GM12878 (cell line): ENCODE results near the gene USP15. TPM values are rescaled to one million over a fixed set of nuclear protein-coding genes. Genes with fewer than 3 reads are reported as not detected.

ENCODE experiments used
- ATAC-seq: fragments of 200-7000 bp; cut with Tn5 transposase; 3 replicates; pipeline ENCODE4 v1.9.1; 2020; ENCODE audit warnings: mild to moderate bottlenecking, moderate library complexity
- BruUV-seq: library from RNA; stranded (reverse); fragments of 400-500 nt; replicated peaks from 2 replicates; lab custom pipeline; 2021; lab: Mats Ljungman, UMichigan
- CTCF ChIA-PET: fragments of 300-600 bp; sonication (Branson Sonifier 250); formaldehyde crosslinking; extraction: SDS; loops from one replicate; lab custom pipeline; 2021; ENCODE audit warnings: inconsistent platforms; lab: Yijun Ruan, JAX
- POLR2A ChIA-PET: fragments of 350-600 bp; formaldehyde crosslinking; extraction: SDS; loops from one replicate; lab custom pipeline; 2021; ENCODE audit warnings: inconsistent platforms; lab: Charles Lee
- RAD21 ChIA-PET: fragments of 300-600 bp; sonication (Branson Sonifier 250); formaldehyde crosslinking; loops from one replicate; lab custom pipeline; 2023; ENCODE audit warnings: antibody characterized with exemption; ENCODE audit not compliant: unreplicated experiment; lab: Charles Lee
- SMC1A ChIA-PET: fragments of 300-600 bp; sonication (Branson Sonifier 250); formaldehyde crosslinking; loops from one replicate; lab custom pipeline; 2023; ENCODE audit not compliant: unreplicated experiment, uncharacterized antibody; lab: Charles Lee
- DNase-seq: peaks from one replicate; pipeline ENCODE4 v3.0.0-alpha.2; 2011; ENCODE audit warnings: low read depth, low spot score
- FAIRE-seq: peaks from 3 replicates; lab custom pipeline; 2011; peaks lifted over from hg19 to GRCh38; lab: Jason Lieb, UNC
- H2AFZ ChIP-seq: 2 replicates; pipeline ENCODE4 v1.6.0; 2011; ENCODE audit warnings: low read depth, low read length, control low read depth; ENCODE audit not compliant: control insufficient read depth
- H3K27ac ChIP-seq: 2 replicates; pipeline ENCODE4 v1.5.1; 2011; ENCODE audit warnings: control low read depth; ENCODE audit not compliant: control insufficient read depth, insufficient read depth
- H3K27me3 ChIP-seq, 2 experiments: replicated peaks in 1 of 2; 2 replicates each; pipeline versions ENCODE4 v1.6.0 to v1.6.1; 2011; ENCODE audit warnings: low read length in 1 of 2; ENCODE audit not compliant: control insufficient read depth in 2 of 2, insufficient read depth in 2 of 2
- H3K36me3 ChIP-seq, 2 experiments: 2 replicates each; pipeline ENCODE4 v1.5.1; 2011; ENCODE audit warnings: low read length in 1 of 2; ENCODE audit not compliant: control insufficient read depth in 2 of 2, insufficient read depth in 2 of 2
- H3K4me1 ChIP-seq: 2 replicates; pipeline ENCODE4 v1.6.1; 2011; ENCODE audit warnings: mild to moderate bottlenecking, low read length, moderate library complexity, mixed read lengths; ENCODE audit not compliant: control insufficient read depth, insufficient read depth
- H3K4me2 ChIP-seq: 2 replicates; pipeline ENCODE4 v1.6.0; 2011; ENCODE audit warnings: control low read depth; ENCODE audit not compliant: control insufficient read depth, insufficient read depth
- H3K4me3 ChIP-seq: fragments of 200-600 bp; sonication (generic); 2 replicates; pipeline ENCODE4 v1.5.1; 2016
- H3K79me2 ChIP-seq: 2 replicates; pipeline ENCODE4 v1.6.0; 2011; ENCODE audit warnings: low read length; ENCODE audit not compliant: control insufficient read depth, insufficient read depth
- H3K9ac ChIP-seq: 2 replicates; pipeline ENCODE4 v1.8.0; 2011; ENCODE audit warnings: low read length, control low read depth, mixed read lengths; ENCODE audit not compliant: control insufficient read depth, insufficient read depth
- H3K9me3 ChIP-seq: replicated peaks from 3 replicates; pipeline ENCODE4 v1.5.1; 2011; ENCODE audit warnings: mild to moderate bottlenecking, low read length; ENCODE audit not compliant: control insufficient read depth, insufficient read depth
- H4K20me1 ChIP-seq: 2 replicates; pipeline ENCODE4 v1.6.0; 2011; ENCODE audit not compliant: control insufficient read depth, insufficient read depth
- BHLHE40 ChIP-seq, 2 experiments: fragments of 450-650 bp in 1 of 2; IDR thresholded peaks; 2 replicates each; pipeline ENCODE4 v1.6.1; 2011 to 2017; ENCODE audit warnings: low read depth in 2 of 2, borderline replicate concordance in 1 of 2, improper control_type of control experiment in 1 of 2, low read length in 1 of 2, mild to moderate bottlenecking in 1 of 2
- EZH2 ChIP-seq: IDR thresholded peaks from 2 replicates; pipeline ENCODE4 v1.6.1; 2012; ENCODE audit warnings: low read depth, mild to moderate bottlenecking, control low read depth, inconsistent platforms, low read length, borderline replicate concordance; ENCODE audit not compliant: control insufficient read depth
- MEF2A ChIP-seq: IDR thresholded peaks from 2 replicates; pipeline ENCODE4 v1.6.1; 2011; ENCODE audit warnings: low read depth, mild to moderate bottlenecking, low read length, moderate library complexity; ENCODE audit not compliant: insufficient read depth
- NFIC ChIP-seq: IDR thresholded peaks from 2 replicates; pipeline ENCODE4 v1.6.1; 2012; ENCODE audit warnings: low read depth, mild to moderate bottlenecking, inconsistent platforms, low read length, moderate library complexity
- PKNOX1 ChIP-seq: fragments of 450-650 bp; IDR thresholded peaks from 2 replicates; pipeline ENCODE4 v1.6.1; 2016; ENCODE audit warnings: mild to moderate bottlenecking
- POLR2A ChIP-seq: IDR thresholded peaks from 2 replicates; pipeline ENCODE4 v1.6.1; 2011; ENCODE audit warnings: low read depth, mild to moderate bottlenecking, low read length
- POLR2AphosphoS2 ChIP-seq: IDR thresholded peaks from 2 replicates; pipeline ENCODE4 v1.6.1; 2011; ENCODE audit warnings: low read depth, mild to moderate bottlenecking, low read length, improper control_type of control experiment, moderate library complexity
- RAD51 ChIP-seq: fragments of 450-650 bp; IDR thresholded peaks from 2 replicates; pipeline ENCODE4 v1.6.1; 2016; ENCODE audit warnings: moderate library complexity, mild to moderate bottlenecking, inconsistent platforms
- YY1 ChIP-seq: IDR thresholded peaks from 2 replicates; pipeline ENCODE4 v1.6.1; 2011; ENCODE audit warnings: low read depth, mild to moderate bottlenecking, low read length
- ZBTB33 ChIP-seq: fragments of 450-650 bp; IDR thresholded peaks from 2 replicates; pipeline ENCODE4 v1.6.1; 2017; ENCODE audit warnings: mild to moderate bottlenecking
- ZNF207 ChIP-seq: fragments of 450-650 bp; IDR thresholded peaks from 2 replicates; pipeline ENCODE4 v1.6.1; 2014; ENCODE audit warnings: antibody characterized with exemption, mild to moderate bottlenecking, borderline replicate concordance
- WGBS: methylation state at CpG from one replicate; pipeline ENCODE4 v1.1.6; 2016; ENCODE audit warnings: low lambda C conversion rate; ENCODE audit not compliant: insufficient replicate concordance, insufficient coverage; ENCODE audit errors: missing lambda C conversion rate; 5-methylcytosine and 5-hydroxymethylcytosine counted together
- in situ Hi-C: fragments of 300-500 bp; cut with MboI; formaldehyde crosslinking; loops from 9 replicates; pipeline ENCODE4 v1.14.3; 2018; ENCODE audit warnings: mixed read lengths
- intact Hi-C: fragments of 100-400 bp; cut with micrococcal nuclease; formaldehyde crosslinking; loops from one replicate; pipeline ENCODE4 v1.14.2; 2022; ENCODE audit not compliant: unreplicated experiment
- polyA plus RNA-seq, 11 experiments: library from polyadenylated mRNA; depleted of rRNA in 4 of 11; unstranded in 6 of 11; stranded (reverse) in 5 of 11; fragments of >200 nt; fragmentation: Nextera tagmentation in 4 of 11; fragmentation: Illumina TruSeq in 1 of 11; extraction: Ambion mirVana in 4 of 11; extraction: Trizol in 1 of 11; gene quantifications; 1 replicate in 1 of 11; 2 replicates in 10 of 11; pipeline versions ENCODE4 v1.2.1 to v1.2.3, GENCODE V29; 2011 to 2016; ENCODE audit warnings: inconsistent platforms in 2 of 11, missing spikeins in 2 of 11, low read depth in 1 of 11
- total RNA-seq, 4 experiments: library from RNA; depleted of rRNA in 3 of 4; stranded (reverse); fragments of >200 nt in 3 of 4; fragmentation: Illumina TruSeq in 1 of 4; extraction: Trizol in 1 of 4; gene quantifications; 2 replicates each; pipeline versions ENCODE4 v1.2.1 to v1.2.3, GENCODE V29; 2013 to 2021
- TF ChIP-seq, protein P1 (sequence below): fragments of 450-650 bp; formaldehyde crosslinking; IDR thresholded peaks from 2 replicates; pipeline ENCODE4 v1.5.0; 2022; ENCODE audit warnings: mild to moderate bottlenecking, missing genetic modification characterization

Gene USP15
- total and polyA plus RNA-seq, 10 of the 15 experiments (the other 5 are each of a cell fraction or from before 2014, with no cell fraction given): 57.6 to 101 (median 90.2) TPM

DNA sequence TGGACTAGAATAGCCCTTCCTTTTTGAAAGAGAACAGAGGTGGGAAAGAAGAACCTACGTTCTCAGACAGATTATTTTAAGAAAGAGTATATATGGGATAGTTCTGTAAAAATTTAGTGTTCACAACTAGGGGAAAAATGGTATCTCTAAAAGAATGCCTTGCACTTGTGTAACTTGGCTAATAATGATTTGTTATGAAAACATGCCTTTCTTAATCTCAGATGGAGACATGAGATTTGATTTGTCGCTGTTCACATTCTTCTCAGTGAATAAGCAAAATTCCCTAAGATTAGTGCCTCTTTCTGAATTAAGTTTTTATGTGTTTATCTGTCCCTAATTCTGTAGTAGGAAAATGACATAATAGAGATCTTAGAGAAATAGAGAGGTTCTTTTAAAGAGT, 100.8 kb downstream of the USP15 start:
- no peaks in the 10 kb centered on the region for H3K4me1 ChIP-seq
- in situ Hi-C loops: no loop called here
- ATAC-seq (no peak), DNase-seq (no peak), FAIRE-seq (no peak)
- CTCF ChIA-PET: no interaction called here
- H3K9me3 ChIP-seq: peaks cover 2% of the 10 kb centered on the region; the same call in 1 of the 3 replicates
- H3K9ac ChIP-seq: no peak overlapping the region
- H3K27ac ChIP-seq: no peak overlapping the region
- WGBS: 96% methylated on average over 2 of the region's 2 CpGs
- no peaks in the 10 kb centered on the region for H3K27me3 ChIP-seq
- TF ChIP-seq RAD51 (no peak), EZH2 (no peak)
- no peak overlapping the region for H3K4me2 ChIP-seq
- SMC1A ChIA-PET: no interaction called here
- RAD21 ChIA-PET: no interaction called here
- POLR2A ChIA-PET: no interaction called here
- H2AFZ ChIP-seq: no peak overlapping the region
- H4K20me1 ChIP-seq: no peaks in the 10 kb centered on the region
- intact Hi-C loops: no loop called here
- H3K4me3 ChIP-seq: no peak overlapping the region
- BruUV-seq: no TSS peak
- peaks cover 5% of the 10 kb centered on the region for H3K79me2 ChIP-seq
- H3K36me3 ChIP-seq: no peaks in the 10 kb centered on the region; a peak in 1 of 4 replicates

DNA sequence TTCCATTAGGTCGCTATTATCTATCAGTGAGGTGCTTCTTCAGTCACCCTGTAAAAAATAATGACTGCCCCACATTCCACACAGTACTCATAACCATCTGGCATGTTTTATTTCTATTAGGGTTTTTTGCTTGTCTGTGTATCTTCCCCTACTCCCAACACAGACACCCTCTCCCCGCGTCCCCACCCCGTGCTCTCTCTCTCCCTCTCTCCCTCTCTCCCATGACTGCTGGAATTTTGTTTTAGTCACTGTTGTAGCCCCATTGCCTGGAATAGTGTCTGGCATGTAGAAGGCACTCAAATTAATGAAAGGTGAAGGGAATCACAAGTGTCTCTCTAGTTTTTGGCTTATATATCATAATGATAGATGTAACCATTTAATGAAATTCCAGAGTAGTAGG, 103.3 kb downstream of the USP15 start:
- Histone ChIP-seq H3K9me3 (peaks cover 2% of the 10 kb centered on the region; the same call in 1 of the 3 replicates), H3K4me2 (no peak overlapping the region), H3K4me1 (no peaks in the 10 kb centered on the region), H3K9ac (no peak overlapping the region), H3K27me3 (no peaks in the 10 kb centered on the region), H3K79me2 (peaks cover 5% of the 10 kb centered on the region), H3K4me3 (no peak overlapping the region), H2AFZ (no peak overlapping the region), H3K36me3 (no peaks in the 10 kb centered on the region; a peak in 1 of 4 replicates), H4K20me1 (no peaks in the 10 kb centered on the region), H3K27ac (no peak overlapping the region)
- BruUV-seq: no TSS peak
- DNase-seq (no peak), FAIRE-seq (no peak), ATAC-seq (no peak)
- RAD21 ChIA-PET: no interaction called here
- intact Hi-C loops (no loop called here), in situ Hi-C loops (no loop called here)
- SMC1A ChIA-PET: no interaction called here
- POLR2A ChIA-PET: no interaction called here
- CTCF ChIA-PET: no interaction called here
- 93% methylated on average over 4 of the region's 4 CpGs for WGBS
- TF ChIP-seq BHLHE40 (IDR thresholded peaks at IDR 0.05; ENCODE audit: borderline replicate concordance in 1 of 2, low read depth in 2 of 2, low read length in 1 of 2) (no peak), ZBTB33 (no peak), NFIC (no peak), POLR2A (no peak), YY1 (no peak), POLR2AphosphoS2 (no peak), ZNF207 (no peak), MEF2A (no peak), PKNOX1 (no peak)
- TF ChIP-seq, protein P1, sequence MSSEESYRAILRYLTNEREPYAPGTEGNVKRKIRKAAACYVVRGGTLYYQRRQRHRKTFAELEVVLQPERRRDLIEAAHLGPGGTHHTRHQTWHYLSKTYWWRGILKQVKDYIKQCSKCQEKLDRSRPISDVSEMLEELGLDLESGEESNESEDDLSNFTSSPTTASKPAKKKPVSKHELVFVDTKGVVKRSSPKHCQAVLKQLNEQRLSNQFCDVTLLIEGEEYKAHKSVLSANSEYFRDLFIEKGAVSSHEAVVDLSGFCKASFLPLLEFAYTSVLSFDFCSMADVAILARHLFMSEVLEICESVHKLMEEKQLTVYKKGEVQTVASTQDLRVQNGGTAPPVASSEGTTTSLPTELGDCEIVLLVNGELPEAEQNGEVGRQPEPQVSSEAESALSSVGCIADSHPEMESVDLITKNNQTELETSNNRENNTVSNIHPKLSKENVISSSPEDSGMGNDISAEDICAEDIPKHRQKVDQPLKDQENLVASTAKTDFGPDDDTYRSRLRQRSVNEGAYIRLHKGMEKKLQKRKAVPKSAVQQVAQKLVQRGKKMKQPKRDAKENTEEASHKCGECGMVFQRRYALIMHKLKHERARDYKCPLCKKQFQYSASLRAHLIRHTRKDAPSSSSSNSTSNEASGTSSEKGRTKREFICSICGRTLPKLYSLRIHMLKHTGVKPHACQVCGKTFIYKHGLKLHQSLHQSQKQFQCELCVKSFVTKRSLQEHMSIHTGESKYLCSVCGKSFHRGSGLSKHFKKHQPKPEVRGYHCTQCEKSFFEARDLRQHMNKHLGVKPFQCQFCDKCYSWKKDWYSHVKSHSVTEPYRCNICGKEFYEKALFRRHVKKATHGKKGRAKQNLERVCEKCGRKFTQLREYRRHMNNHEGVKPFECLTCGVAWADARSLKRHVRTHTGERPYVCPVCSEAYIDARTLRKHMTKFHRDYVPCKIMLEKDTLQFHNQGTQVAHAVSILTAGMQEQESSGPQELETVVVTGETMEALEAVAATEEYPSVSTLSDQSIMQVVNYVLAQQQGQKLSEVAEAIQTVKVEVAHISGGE (CRISPR knock-in tag): no peak
